Loucy (cell line): Measurements from ENCODE around the gene TLDC2.

Experiments used
- H2AFZ ChIP-seq: fragments of 200-600 bp; sonication (generic); 2 replicates; pipeline ENCODE4 v1.6.0; 2016; ENCODE audit warnings: antibody characterized with exemption, mild to moderate bottlenecking, low read length, moderate library complexity
- H3F3A ChIP-seq: fragments of 200-600 bp; 2 replicates; pipeline ENCODE4 v1.6.0; 2016; ENCODE audit warnings: antibody characterized with exemption, low read depth, mild to moderate bottlenecking
- H3K27me3 ChIP-seq: fragments of 200-600 bp; sonication (generic); 2 replicates; pipeline ENCODE4 v1.6.1; 2014; ENCODE audit warnings: low read length, mild to moderate bottlenecking; ENCODE audit not compliant: insufficient read depth, poor library complexity, severe bottlenecking
- H3K36me3 ChIP-seq: fragments of 200-600 bp; sonication (generic); 2 replicates; pipeline ENCODE4 v1.6.1; 2016; ENCODE audit warnings: low read length; ENCODE audit not compliant: insufficient read depth
- H3K4me1 ChIP-seq: fragments of 200-600 bp; sonication (generic); 2 replicates; pipeline ENCODE4 v1.5.1; 2014; ENCODE audit warnings: low read length, mild to moderate bottlenecking; ENCODE audit not compliant: insufficient read depth, poor library complexity, severe bottlenecking
- H3K4me2 ChIP-seq: fragments of 200-600 bp; sonication (generic); 2 replicates; pipeline ENCODE4 v1.6.0; 2014; ENCODE audit warnings: antibody characterized with exemption, low read length, low read depth, mild to moderate bottlenecking; ENCODE audit not compliant: poor library complexity, severe bottlenecking
- H3K4me3 ChIP-seq: fragments of 200-600 bp; sonication (generic); 2 replicates; pipeline ENCODE4 v1.5.1; 2014; ENCODE audit warnings: low read length, mild to moderate bottlenecking, mixed read lengths; ENCODE audit not compliant: poor library complexity, severe bottlenecking
- H3K79me2 ChIP-seq: fragments of 200-600 bp; sonication (generic); 2 replicates; pipeline ENCODE4 v1.6.1; 2014; ENCODE audit warnings: low read length; ENCODE audit not compliant: insufficient read depth
- H3K9ac ChIP-seq: fragments of 200-600 bp; sonication (generic); 2 replicates; pipeline ENCODE4 v1.6.0; 2014; ENCODE audit warnings: mild to moderate bottlenecking, low read depth, low read length, moderate library complexity; ENCODE audit not compliant: poor library complexity, severe bottlenecking
- H3K9me2 ChIP-seq: fragments of 200-600 bp; sonication (generic); replicated peaks from 2 replicates; pipeline ENCODE4 v1.6.1; 2016; ENCODE audit warnings: low read depth, low read length, mixed read lengths
- H3K9me3 ChIP-seq: fragments of 200-600 bp; sonication (generic); 2 replicates; pipeline ENCODE4 v1.6.1; 2014; ENCODE audit warnings: mild to moderate bottlenecking, antibody characterized with exemption, low read length, low read depth; ENCODE audit not compliant: insufficient read depth
- H4K20me1 ChIP-seq: fragments of 200-600 bp; sonication (generic); 2 replicates; pipeline ENCODE4 v1.6.0; 2014; ENCODE audit warnings: antibody characterized with exemption, low read length, mild to moderate bottlenecking; ENCODE audit not compliant: insufficient read depth, poor library complexity, severe bottlenecking
- EZH2phosphoT487 ChIP-seq: fragments of 200-600 bp; IDR thresholded peaks from 2 replicates; pipeline ENCODE4 v1.6.1; 2018; ENCODE audit warnings: antibody characterized with exemption, mild to moderate bottlenecking, moderate library complexity, borderline replicate concordance
- TF ChIP-seq, protein P1 (sequence below): fragments of 200-600 bp; sonication (generic); conservative IDR thresholded peaks from 2 replicates; pipeline ENCODE4 v1.5.1; 2014; ENCODE audit warnings: mild to moderate bottlenecking, antibody characterized with exemption, low read length

Gene TLDC2

GRCh38 chr20:36866681-36867495, 9.1 kb upstream of the TLDC2 start:
- Histone ChIP-seq H3K27me3 (no peaks in the 10 kb centered on the region), H3F3A (no peaks in the 10 kb centered on the region), H3K4me3 (no peak overlapping the region), H3K9me3 (no peaks in the 10 kb centered on the region), H3K4me1 (peaks cover 7% of the 10 kb centered on the region), H4K20me1 (no peaks in the 10 kb centered on the region), H3K9ac (no peak overlapping the region), H3K36me3 (no peaks in the 10 kb centered on the region), H3K4me2 (no peak overlapping the region), H3K79me2 (peaks cover 7% of the 10 kb centered on the region; the same call in 1 of the 2 replicates), H2AFZ (no peak overlapping the region), H3K9me2 (no peaks in the 10 kb centered on the region)
- TF ChIP-seq EZH2phosphoT487, result no peak
- TF ChIP-seq, protein P1, sequence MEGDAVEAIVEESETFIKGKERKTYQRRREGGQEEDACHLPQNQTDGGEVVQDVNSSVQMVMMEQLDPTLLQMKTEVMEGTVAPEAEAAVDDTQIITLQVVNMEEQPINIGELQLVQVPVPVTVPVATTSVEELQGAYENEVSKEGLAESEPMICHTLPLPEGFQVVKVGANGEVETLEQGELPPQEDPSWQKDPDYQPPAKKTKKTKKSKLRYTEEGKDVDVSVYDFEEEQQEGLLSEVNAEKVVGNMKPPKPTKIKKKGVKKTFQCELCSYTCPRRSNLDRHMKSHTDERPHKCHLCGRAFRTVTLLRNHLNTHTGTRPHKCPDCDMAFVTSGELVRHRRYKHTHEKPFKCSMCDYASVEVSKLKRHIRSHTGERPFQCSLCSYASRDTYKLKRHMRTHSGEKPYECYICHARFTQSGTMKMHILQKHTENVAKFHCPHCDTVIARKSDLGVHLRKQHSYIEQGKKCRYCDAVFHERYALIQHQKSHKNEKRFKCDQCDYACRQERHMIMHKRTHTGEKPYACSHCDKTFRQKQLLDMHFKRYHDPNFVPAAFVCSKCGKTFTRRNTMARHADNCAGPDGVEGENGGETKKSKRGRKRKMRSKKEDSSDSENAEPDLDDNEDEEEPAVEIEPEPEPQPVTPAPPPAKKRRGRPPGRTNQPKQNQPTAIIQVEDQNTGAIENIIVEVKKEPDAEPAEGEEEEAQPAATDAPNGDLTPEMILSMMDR, result no peak

- Histone ChIP-seq H2AFZ (peak overlapping the region; percentile 72), H4K20me1 (no peaks in the 10 kb centered on the region), H3K36me3 (no peaks in the 10 kb centered on the region), H3K4me2 (no peak overlapping the region), H3F3A (no peaks in the 10 kb centered on the region), H3K79me2 (no peaks in the 10 kb centered on the region), H3K9me3 (no peaks in the 10 kb centered on the region), H3K4me1 (peaks cover 11% of the 10 kb centered on the region), H3K27me3 (no peaks in the 10 kb centered on the region), H3K9ac (no peak overlapping the region), H3K9me2 (no peaks in the 10 kb centered on the region), H3K4me3 (no peak overlapping the region)
- TF ChIP-seq, protein P1, result no peak
- no peak for TF ChIP-seq EZH2phosphoT487
Measured at GRCh38 chr20:36871640-36872570, 4.0 kb upstream of the TLDC2 start.

DNA sequence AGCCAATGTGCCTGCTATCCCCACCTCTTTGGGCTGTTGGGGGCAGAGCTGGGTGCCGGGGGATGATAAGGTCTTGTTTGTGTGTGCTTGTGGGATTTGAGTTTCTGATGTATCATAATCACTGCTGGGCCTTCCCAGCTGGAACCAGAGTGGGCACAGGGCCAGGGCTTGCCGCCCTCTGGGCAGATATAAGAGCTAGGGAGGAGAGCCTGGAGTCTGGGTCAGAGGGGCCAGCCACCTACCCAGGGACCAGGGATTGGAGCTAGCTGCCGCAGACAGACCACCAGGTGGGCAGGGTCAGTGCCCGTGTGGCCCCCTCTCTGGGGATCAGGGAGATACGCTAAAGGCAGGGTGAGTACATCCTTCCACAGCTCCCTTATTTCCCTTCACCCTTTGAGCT, 3.1 kb upstream of the TLDC2 start:
- Histone ChIP-seq H2AFZ (no peak overlapping the region), H3K9me2 (no peaks in the 10 kb centered on the region), H3K27me3 (no peaks in the 10 kb centered on the region), H3F3A (no peaks in the 10 kb centered on the region), H3K79me2 (no peaks in the 10 kb centered on the region), H3K9me3 (no peaks in the 10 kb centered on the region), H4K20me1 (no peaks in the 10 kb centered on the region), H3K4me2 (no peak overlapping the region), H3K36me3 (no peaks in the 10 kb centered on the region), H3K9ac (no peak overlapping the region), H3K4me1 (peaks cover 11% of the 10 kb centered on the region), H3K4me3 (no peak overlapping the region)
- TF ChIP-seq EZH2phosphoT487, result no peak
- TF ChIP-seq, protein P1, result no peak
